HepG2 (cell line): ENCODE results near the gene HSF4. TPM values are rescaled to one million over a fixed set of nuclear protein-coding genes. Genes with fewer than 3 reads are reported as not detected.

Experiments
- DNMT3B ChIP-seq: conservative IDR thresholded peaks from 2 replicates; pipeline ENCODE4 v1.6.1; 2016; ENCODE audit warnings: missing biosample characterization, control low read depth
- ELF4 ChIP-seq: sonication (generic); formaldehyde crosslinking; IDR thresholded peaks from 2 replicates; pipeline ENCODE4 v1.5.0; 2020; ENCODE audit warnings: missing genetic modification reagents, mild to moderate bottlenecking, moderate library complexity, borderline replicate concordance
- HNF1A ChIP-seq, 2 experiments: sonication (generic) in 1 of 2; formaldehyde crosslinking in 1 of 2; IDR thresholded peaks; 2 replicates each; pipeline versions ENCODE4 v1.4.0 to v1.6.1; 2016 to 2020; ENCODE audit warnings: borderline replicate concordance in 1 of 2, low read depth in 1 of 2, mild to moderate bottlenecking in 1 of 2, missing genetic modification reagents in 1 of 2
- NR3C1 ChIP-seq: sonication (generic); formaldehyde crosslinking; IDR thresholded peaks from 2 replicates; pipeline ENCODE4 v1.4.0; 2020; ENCODE audit warnings: missing genetic modification reagents
- NRL ChIP-seq: sonication (generic); formaldehyde crosslinking; IDR thresholded peaks from 2 replicates; pipeline ENCODE4 v1.5.0; 2020; ENCODE audit warnings: missing genetic modification reagents, mild to moderate bottlenecking, moderate library complexity, borderline replicate concordance
- PRDM10 ChIP-seq: sonication (generic); formaldehyde crosslinking; IDR thresholded peaks from 2 replicates; pipeline ENCODE4 v1.4.0; 2020; ENCODE audit warnings: low read depth, missing genetic modification reagents
- ZNF407 ChIP-seq: sonication (generic); formaldehyde crosslinking; IDR thresholded peaks from one replicate; pipeline ENCODE4 v1.5.1; 2020; ENCODE audit warnings: mild to moderate bottlenecking, missing genetic modification reagents; ENCODE audit errors: not compliant biosample characterization
- ZNF616 ChIP-seq: sonication (generic); formaldehyde crosslinking; IDR thresholded peaks from 2 replicates; pipeline ENCODE4 v1.5.0; 2020; ENCODE audit warnings: low read depth, mild to moderate bottlenecking, missing genetic modification reagents
- ZNF879 ChIP-seq: sonication (generic); formaldehyde crosslinking; IDR thresholded peaks from 2 replicates; pipeline ENCODE4 v1.8.1; 2023; ENCODE audit warnings: missing genetic modification reagents
- polyA plus RNA-seq, 8 experiments: library from polyadenylated mRNA; depleted of rRNA in 3 of 8; stranded (reverse) in 7 of 8; unstranded in 1 of 8; fragments of >200 nt; fragmentation: Illumina TruSeq in 4 of 8; extraction: Trizol in 4 of 8; gene quantifications; 2 replicates each; pipeline versions ENCODE4 v1.2.1 to v1.2.3, GENCODE V29; 2011 to 2016; ENCODE audit warnings: low read depth in 4 of 8, missing spikeins in 1 of 8, mixed read lengths in 1 of 8; ENCODE audit not compliant: insufficient read depth in 1 of 8
- total RNA-seq, 5 experiments: library from RNA; depleted of rRNA; stranded (reverse); fragments of >200 nt; fragmentation: Illumina TruSeq; extraction: Trizol; gene quantifications; 2 replicates each; pipeline ENCODE4 v1.2.3, GENCODE V29; 2016; ENCODE audit warnings: low read depth in 1 of 5

HSF4 gene
- total and polyA plus RNA-seq, 2 of the 13 experiments (the other 11 are each of a cell fraction or from before 2014, with no cell fraction given): 3.5 to 16.9 TPM

GRCh38 chr16:67177743-67178699 is 13.5 kb downstream of the HSF4 start (continued):
- TF ChIP-seq ZNF407 (CRISPR knock-in tag): peak; percentile 81
- no peak for TF ChIP-seq ELF4 (CRISPR knock-in tag)
- 0 out of 2 replicates have a peak, but pooled peaks have one; percentile 65 for TF ChIP-seq ZNF616 (CRISPR knock-in tag)
- no peak for TF ChIP-seq NR3C1 (CRISPR knock-in tag)
- no peak for TF ChIP-seq DNMT3B (CRISPR knock-in tag)
- TF ChIP-seq PRDM10 (CRISPR knock-in tag): no peak
- no peak for TF ChIP-seq ZNF879
- no peak for TF ChIP-seq HNF1A (IDR thresholded peaks at IDR 0.05; ENCODE audit: low read depth)
- TF ChIP-seq HNF1A (CRISPR knock-in tag; IDR thresholded peaks at IDR 0.05; ENCODE audit: borderline replicate concordance): peak; percentile 76
- 0 out of 2 replicates have a peak, but pooled peaks have one; percentile 84 for TF ChIP-seq NRL (CRISPR knock-in tag)
